ENCODE results near the gene TM2D3.

- no peak for TF ChIP-seq CTCF (IDR thresholded peaks at IDR 0.05)
- TF ChIP-seq POLR2A (IDR thresholded peaks at IDR 0.05): no peak
These were observed 34.5 kb upstream of the TM2D3 start for GRCh38 chr15:101686718-101687117.

Data from heart left ventricle (tissue), 13 donors.